ENCODE results near the gene MLLT3.

DNA sequence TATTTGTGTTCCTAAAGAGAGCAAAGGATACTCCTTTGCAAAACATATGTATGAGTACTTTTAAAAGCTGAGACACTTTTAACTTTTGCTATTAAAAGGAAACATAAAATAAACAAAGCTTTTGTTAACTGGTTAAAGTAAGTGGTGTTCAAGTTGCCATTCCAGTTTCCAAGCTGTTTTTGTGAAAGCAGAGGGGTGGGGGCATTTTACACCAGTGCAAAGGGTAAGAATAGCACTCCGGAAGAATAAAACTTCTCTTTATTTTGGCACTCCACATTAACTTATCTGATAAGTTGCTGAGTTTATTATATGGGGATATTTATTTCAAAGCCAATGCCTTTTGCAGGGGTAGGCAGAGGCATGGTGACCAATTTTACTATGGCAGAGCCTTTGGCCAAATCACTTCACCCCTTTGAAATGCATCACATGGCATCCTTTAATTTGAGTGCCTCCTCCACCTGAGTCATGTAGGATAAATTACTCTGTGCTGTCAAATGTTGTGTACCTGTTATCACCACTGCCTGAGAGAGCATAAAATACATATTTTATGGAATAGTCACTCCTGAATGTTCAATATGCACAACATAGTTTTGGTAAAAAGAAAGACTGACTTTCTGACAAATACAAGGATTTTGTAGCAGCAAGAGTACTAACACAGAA, 62.9 kb downstream of the MLLT3 start:
- TF ChIP-seq TAF1 (IDR thresholded peaks at IDR 0.05; ENCODE audit: borderline replicate concordance, insufficient read depth, low read length): no peak
- TF ChIP-seq POLR2AphosphoS5 (IDR thresholded peaks at IDR 0.05; ENCODE audit: low read depth, low read length): no peak
- TF ChIP-seq, protein P1, sequence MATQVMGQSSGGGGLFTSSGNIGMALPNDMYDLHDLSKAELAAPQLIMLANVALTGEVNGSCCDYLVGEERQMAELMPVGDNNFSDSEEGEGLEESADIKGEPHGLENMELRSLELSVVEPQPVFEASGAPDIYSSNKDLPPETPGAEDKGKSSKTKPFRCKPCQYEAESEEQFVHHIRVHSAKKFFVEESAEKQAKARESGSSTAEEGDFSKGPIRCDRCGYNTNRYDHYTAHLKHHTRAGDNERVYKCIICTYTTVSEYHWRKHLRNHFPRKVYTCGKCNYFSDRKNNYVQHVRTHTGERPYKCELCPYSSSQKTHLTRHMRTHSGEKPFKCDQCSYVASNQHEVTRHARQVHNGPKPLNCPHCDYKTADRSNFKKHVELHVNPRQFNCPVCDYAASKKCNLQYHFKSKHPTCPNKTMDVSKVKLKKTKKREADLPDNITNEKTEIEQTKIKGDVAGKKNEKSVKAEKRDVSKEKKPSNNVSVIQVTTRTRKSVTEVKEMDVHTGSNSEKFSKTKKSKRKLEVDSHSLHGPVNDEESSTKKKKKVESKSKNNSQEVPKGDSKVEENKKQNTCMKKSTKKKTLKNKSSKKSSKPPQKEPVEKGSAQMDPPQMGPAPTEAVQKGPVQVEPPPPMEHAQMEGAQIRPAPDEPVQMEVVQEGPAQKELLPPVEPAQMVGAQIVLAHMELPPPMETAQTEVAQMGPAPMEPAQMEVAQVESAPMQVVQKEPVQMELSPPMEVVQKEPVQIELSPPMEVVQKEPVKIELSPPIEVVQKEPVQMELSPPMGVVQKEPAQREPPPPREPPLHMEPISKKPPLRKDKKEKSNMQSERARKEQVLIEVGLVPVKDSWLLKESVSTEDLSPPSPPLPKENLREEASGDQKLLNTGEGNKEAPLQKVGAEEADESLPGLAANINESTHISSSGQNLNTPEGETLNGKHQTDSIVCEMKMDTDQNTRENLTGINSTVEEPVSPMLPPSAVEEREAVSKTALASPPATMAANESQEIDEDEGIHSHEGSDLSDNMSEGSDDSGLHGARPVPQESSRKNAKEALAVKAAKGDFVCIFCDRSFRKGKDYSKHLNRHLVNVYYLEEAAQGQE (IDR thresholded peaks at IDR 0.05; ENCODE audit: insufficient read depth in 1 of 2, low read depth in 2 of 2, low read length in 2 of 2): no peak
- TF ChIP-seq SIN3A (IDR thresholded peaks at IDR 0.05; ENCODE audit: borderline replicate concordance, insufficient read depth, low read length): no peak
- no peak for TF ChIP-seq FOXP2 (optimal IDR thresholded peaks at IDR 0.05; ENCODE audit: borderline replicate concordance, extremely low read depth, extremely low read length, insufficient read depth)

Measured in PFSK-1 (cell line).